GM12873 (cell line): Measurements from ENCODE around the gene THRB.

ENCODE experiments used
- TF ChIP-seq, protein P1 (sequence below): IDR thresholded peaks from 2 replicates; pipeline ENCODE4 v1.5.1; 2012; ENCODE audit warnings: low read depth, mild to moderate bottlenecking, moderate library complexity, low read length, control low read depth; ENCODE audit not compliant: insufficient read depth; ENCODE audit errors: missing control alignments

The THRB gene

DNA sequence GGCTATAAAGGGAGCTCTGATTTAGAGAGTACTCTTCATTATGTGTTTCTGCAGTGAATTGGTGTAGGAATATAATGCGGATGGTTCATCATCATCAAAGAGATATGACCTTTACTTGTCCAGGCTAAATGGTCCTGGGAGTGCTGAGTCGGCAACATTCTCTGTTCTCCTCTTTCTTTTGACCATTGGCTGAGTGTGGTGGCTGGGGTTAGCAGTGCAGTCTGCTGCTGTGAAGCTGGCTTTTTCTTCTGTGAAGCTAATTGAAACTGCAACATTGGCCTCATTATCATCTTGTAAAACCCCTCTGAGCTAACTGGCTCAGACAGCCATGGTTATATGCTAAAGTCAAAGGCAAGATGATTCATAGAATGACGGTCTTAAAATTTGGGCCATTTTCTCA is 83.8 kb downstream of the THRB start:
- TF ChIP-seq, protein P1, sequence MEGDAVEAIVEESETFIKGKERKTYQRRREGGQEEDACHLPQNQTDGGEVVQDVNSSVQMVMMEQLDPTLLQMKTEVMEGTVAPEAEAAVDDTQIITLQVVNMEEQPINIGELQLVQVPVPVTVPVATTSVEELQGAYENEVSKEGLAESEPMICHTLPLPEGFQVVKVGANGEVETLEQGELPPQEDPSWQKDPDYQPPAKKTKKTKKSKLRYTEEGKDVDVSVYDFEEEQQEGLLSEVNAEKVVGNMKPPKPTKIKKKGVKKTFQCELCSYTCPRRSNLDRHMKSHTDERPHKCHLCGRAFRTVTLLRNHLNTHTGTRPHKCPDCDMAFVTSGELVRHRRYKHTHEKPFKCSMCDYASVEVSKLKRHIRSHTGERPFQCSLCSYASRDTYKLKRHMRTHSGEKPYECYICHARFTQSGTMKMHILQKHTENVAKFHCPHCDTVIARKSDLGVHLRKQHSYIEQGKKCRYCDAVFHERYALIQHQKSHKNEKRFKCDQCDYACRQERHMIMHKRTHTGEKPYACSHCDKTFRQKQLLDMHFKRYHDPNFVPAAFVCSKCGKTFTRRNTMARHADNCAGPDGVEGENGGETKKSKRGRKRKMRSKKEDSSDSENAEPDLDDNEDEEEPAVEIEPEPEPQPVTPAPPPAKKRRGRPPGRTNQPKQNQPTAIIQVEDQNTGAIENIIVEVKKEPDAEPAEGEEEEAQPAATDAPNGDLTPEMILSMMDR: no peak

DNA sequence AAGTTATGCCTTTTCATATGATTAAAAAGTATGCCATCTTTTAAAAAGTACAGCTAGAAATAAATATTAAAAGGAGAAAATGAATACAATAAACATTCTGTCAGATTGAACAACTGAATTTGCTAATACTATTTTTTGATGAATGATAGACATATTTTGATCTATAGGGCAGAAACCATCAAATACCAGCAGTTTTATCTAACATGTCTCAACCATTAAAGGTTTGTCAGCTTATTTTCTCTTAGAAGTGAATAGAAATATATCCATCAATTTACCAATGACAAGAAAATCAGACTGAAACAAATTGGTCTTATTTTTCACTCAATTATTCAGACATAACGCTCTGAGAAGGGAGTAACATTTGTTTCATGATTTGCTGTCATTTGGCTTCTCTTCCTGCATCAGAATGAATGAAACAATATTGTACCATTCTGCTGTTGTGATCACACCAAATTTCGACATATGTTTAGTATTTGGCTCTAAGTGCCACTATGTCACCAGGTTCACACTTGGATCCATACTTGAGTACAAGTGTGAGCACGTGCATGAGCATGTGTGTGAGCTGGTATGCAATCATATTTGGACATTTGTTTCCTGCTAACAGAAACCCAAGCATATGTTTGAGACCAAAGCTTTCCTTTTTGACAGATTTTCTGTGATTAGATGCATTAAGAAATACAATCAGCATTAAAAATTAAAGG is 86.5 kb downstream of the THRB start:
- TF ChIP-seq, protein P1: no peak

- TF ChIP-seq, protein P1: no peak
Observed at GRCh38 chr3:24406900-24407299, 87.8 kb downstream of the THRB start.

DNA sequence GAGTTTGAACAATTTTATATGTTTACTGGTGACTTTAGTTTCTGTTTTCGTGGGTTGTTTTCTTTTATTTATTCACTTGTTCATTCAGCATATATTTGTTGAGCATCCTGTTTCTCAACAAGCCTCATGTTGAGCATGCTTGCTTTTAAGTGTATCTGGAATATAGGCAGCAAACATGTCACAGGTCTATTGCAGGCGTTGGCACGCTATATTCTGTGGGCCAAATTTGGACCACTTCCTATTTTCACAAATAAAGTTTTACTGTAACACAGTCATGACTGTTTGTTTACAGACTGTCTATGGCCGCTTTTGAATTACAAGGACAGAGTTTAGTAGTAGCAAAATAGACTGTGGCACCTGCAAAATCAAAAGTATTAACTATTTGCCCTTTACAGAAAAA is 89.6 kb downstream of the THRB start:
- TF ChIP-seq, protein P1: no peak

DNA sequence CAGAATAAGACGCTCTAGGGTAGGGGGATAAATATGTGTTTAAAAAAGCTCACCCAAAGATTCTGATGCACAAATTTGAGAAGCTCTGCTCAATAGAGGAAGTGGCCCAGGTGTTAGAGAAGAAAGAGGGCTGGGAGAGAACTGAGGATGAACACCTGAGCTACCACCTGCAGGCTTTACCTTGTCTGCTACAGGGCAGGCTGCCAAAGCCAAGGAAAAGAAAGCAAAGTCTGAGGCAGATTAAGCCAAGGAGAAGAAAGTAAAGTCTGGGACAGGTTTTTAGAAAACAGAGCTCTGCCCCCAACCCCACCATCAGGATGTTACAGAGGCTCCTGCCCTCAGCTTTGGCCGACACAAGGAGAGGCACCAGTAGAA is 92.9 kb downstream of the THRB start:
- TF ChIP-seq, protein P1: no peak

- TF ChIP-seq, protein P1: no peak
Observed at GRCh38 chr3:24401090-24401810, 93.4 kb downstream of the THRB start.

GRCh38 chr3:24400450-24400849 is 94.2 kb downstream of the THRB start:
- TF ChIP-seq, protein P1: no peak
